HG03521 (cell line): ENCODE results near the gene TUBGCP2.
A peak's percentile ranks its signal among the peaks of the same experiment; 100 is the strongest.

Source experiments
- ATAC-seq: cut with Tn5 transposase; IDR thresholded peaks from one replicate; pipeline ENCODE4 v1.9.1; 2021; ENCODE audit warnings: mild to moderate bottlenecking, moderate library complexity; ENCODE audit not compliant: unreplicated experiment

TUBGCP2 gene, protein sequence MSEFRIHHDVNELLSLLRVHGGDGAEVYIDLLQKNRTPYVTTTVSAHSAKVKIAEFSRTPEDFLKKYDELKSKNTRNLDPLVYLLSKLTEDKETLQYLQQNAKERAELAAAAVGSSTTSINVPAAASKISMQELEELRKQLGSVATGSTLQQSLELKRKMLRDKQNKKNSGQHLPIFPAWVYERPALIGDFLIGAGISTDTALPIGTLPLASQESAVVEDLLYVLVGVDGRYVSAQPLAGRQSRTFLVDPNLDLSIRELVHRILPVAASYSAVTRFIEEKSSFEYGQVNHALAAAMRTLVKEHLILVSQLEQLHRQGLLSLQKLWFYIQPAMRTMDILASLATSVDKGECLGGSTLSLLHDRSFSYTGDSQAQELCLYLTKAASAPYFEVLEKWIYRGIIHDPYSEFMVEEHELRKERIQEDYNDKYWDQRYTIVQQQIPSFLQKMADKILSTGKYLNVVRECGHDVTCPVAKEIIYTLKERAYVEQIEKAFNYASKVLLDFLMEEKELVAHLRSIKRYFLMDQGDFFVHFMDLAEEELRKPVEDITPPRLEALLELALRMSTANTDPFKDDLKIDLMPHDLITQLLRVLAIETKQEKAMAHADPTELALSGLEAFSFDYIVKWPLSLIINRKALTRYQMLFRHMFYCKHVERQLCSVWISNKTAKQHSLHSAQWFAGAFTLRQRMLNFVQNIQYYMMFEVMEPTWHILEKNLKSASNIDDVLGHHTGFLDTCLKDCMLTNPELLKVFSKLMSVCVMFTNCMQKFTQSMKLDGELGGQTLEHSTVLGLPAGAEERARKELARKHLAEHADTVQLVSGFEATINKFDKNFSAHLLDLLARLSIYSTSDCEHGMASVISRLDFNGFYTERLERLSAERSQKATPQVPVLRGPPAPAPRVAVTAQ

DNA sequence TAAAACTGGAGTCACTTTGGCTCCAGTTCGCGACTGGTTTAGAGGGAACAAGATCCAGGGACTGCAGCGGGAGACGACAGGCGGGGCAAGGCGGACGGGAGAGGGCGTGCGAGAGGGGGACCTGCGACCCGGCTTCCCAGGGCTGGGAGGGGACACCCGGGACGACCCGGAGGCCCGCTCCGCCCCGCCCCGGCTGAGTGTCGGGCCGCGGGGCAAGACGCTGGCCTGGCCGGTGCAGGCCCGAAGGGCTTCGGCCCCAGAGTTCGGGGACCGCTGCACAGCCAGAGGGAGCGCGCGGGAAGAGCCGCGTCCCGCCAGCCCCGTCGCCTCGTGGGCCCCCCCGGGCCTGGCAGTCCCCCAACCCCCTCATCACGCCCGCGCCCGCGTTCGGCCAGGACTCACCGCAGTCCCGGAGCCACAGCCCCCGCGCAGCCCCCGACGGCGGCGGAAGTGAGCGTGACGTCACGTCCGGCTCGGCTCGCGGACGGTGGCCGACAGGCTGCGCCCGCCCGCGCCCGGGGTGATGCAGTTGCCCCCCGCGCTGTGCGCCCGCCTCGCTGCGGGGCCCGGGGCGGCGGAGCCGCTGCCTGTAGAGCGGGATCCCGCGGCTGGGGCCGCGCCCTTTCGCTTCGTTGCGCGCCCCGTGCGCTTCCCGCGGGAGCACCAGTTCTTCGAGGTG is at the start of gene TUBGCP2, which contains the start of gene ZNF511:
TUBGCP2 (minus strand) TSS at position 452 of the 679 bp plus-strand sequence. CDS start 5,931 bp downstream, outside the sequence.
ZNF511 (plus strand) TSS at position 494 of the 679 bp plus-strand sequence; CDS start at position 524, 30 bp downstream.
- ATAC-seq: peak; percentile 66

DNA sequence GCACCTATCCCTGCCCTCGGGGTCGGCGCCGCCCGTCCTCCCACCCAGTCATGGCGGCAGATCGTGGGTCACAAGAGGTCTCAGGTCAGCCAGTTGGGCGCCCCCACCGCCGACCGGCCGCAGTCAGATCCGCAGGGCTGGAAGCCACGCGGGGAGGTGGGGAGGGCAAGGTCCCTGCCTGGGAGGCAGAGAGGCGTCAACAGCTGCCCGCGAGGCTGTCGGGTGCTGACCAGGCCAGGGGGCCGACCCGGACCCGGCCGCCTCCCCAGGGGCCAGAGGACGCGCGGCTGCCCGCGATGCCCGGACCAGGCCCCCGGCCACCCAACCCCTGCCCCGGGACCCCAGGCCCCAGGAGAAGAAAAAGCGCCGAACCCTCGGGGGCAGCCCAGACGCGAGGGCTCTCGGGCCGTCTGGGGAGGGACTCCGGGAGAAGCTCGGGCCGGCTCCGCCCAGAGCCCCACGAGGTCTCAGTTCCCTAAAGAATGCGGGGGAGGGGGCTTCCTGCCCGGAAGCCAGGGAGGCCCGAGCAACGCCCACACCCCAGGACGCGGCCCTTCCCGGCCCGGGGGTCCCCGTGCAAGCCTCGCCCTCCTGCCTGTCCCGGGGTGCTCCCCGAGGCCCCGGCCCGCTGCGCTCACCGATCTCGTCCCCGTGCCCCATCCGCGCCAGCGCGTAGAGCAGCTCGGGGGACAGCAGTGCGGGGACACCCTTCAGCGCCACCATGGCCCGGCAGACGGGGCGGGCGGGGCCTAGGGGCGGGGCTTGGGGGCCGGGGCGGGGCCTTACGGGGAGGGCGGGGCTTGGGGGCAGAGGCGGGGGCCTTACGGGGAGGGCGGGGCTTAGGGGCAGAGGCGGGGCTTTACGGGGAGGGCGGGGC is 48.9 kb upstream of the TUBGCP2 start, which contains the start of gene FUOM:
FUOM (minus strand) TSS at position 735 of the 877 bp plus-strand sequence; CDS start at position 723, 12 bp downstream.
- ATAC-seq: peak; percentile 66

DNA sequence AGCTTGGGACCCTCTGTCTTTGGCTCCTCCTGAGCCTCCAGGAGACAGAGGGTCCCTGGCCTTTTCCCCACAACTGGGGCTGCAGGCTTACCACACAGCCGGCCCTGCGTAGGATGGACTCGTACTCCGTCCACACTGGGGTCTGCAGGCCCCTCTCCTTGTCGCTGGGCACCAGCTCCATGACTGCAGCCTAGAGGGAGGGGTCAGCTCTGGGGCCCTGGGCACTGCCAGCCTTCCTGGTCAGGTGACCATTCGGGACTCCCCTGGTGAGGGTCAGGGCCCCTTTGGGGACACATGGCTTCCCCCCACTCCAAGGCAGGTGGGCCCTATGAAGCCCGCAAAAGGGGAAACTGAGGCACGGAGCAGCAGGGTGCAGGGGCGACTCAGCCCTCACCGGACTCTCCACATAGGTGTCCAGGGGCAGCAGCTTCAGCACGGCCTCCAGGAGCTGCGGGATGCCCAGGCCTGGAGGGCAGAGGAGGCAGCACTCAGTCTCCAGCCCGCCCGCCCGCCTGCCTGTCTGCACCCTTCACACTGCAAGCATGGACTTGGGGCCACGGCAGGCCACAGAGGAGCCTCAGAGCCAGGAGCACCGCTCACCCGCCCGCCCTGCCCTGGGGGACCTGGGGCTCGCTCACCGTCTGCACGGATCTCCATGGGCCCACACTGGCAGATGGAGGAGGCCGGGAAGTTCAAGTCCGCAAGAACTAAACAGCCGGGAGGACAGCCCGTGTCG is 48.0 kb upstream of the TUBGCP2 start:
- no peak for ATAC-seq

DNA sequence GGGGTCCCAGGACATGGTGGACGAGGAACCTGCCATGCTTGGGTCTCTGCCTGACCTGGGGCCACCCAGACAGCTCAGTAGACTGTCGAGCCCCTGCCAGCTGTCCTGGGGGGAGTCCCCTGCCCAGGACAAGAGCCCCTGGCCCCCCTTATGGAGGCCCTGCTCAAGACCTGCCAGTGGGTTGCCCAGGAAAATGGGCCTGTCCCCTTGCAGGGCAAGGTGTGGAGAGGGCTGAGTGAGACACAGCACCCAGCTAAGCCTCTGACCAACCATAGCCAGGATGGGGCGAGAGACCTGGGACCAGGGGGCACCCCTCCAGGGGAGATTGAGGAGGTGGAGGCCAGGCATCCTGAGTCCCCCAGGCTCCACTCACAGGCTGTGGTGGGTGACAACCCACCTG is 47.3 kb upstream of the TUBGCP2 start:
- ATAC-seq: no peak

DNA sequence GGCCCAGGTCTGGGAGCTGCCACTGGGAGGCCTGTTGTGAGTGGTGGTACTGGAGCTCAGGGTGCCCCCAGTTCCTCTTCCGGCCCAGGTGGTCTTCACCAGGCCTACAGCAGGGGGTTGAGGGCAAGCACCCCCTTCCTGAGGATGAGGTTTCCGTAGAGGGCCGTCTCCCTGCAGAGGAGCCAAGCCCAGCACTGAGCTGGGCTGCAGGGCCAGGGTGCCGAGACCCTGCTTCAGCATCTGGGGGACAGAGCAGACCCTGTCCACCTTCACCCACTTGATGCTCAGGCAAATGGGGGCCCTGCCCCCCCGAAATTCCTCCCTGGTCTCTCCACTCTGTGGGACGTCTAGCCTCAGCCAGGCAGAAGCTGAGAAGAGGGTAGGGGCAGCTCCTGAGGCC is 46.6 kb upstream of the TUBGCP2 start:
- no peak for ATAC-seq

DNA sequence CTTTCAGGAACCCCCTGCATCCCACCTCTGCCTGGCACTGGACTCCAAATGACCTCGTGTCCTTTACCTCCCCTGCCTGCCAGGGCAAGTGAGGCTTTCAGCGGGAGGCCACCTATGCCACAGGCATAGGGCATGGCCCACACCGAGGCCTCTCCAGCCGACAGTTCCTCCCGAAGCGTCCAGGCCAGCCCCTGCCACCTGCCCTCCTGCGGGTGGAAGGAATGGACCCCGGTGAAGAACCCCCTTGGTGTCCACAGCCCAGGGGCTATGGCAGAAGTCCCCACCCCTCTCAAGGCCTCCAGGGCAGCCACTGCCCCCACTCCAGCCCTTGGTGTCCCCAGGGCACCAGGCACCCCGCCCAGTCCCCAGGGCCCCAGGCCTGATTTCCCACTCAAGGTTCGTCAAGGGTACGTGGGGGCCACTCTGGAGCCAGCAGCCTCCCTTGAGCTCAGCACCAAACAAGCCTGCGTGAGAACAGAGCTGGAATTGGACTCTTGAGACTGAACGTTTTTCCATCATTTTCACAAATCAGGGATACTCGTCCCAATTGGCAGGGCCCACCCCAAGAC is 46.1 kb upstream of the TUBGCP2 start:
- no peak for ATAC-seq

DNA sequence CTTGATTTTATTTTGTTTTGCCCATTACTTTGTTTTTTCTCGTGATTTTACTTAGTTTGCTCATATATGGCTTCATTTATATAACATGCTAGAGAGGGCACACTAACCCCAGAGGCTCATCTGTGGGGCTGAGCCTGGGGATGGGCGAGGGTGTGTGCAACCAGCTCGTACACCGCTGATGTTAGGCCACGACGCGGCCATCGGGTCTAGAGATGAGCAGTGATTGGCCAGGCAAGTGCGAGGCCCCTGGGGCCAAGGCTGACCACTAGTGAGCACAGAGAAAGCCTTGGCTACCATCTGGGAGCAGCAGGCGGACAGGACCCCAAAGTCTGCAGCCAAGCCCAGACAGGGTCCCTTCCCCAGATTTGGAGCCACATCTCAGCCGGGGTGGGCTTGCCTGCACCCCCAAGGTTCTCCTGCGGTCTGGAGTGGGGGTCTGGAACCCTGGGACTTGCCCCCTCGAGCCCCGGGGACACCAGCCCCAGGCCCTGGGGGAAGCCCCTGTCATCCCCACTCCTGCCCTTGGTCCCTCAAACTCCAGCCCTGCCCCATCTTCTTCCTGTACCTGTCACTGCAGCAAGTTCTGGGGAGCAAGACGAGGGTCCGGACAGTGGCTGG is 45.4 kb upstream of the TUBGCP2 start:
- no peak for ATAC-seq

DNA sequence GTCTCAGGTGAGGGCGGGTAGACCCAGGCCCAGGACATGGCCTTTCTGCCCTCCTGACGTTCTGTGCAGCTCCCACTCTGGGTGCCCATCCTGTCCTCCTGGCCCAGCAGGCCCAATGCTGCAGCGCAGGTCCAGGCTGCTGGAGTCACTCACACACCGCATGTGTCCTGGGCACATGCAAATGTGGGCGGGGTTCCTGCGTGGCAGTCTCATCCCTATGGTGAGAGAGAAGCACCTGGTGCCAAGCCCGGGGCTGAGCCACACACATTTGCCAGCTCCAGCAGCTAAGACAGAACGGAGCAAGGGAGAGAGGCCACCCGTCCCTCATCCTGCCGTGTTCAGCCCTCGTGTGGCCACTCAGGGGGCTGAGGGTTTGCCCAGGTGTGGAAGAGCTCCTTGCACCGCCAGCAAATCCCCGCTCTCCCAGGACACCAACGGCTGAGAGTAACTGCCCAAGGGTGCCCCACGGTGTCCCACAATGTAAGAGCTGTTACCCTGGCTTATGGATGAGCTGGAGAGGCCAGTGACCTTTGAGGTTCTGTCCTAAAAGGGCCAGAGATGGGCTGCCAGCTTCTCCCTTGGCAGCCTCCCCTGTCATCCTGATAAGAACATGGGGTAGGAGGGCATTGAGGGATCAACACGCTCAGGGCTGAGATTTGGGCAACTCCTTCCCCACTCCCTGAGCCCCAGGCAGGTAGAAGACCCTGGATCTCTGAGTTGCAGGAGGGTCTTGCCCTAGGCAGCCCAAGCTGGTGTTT is 44.7 kb upstream of the TUBGCP2 start:
- ATAC-seq: no peak

DNA sequence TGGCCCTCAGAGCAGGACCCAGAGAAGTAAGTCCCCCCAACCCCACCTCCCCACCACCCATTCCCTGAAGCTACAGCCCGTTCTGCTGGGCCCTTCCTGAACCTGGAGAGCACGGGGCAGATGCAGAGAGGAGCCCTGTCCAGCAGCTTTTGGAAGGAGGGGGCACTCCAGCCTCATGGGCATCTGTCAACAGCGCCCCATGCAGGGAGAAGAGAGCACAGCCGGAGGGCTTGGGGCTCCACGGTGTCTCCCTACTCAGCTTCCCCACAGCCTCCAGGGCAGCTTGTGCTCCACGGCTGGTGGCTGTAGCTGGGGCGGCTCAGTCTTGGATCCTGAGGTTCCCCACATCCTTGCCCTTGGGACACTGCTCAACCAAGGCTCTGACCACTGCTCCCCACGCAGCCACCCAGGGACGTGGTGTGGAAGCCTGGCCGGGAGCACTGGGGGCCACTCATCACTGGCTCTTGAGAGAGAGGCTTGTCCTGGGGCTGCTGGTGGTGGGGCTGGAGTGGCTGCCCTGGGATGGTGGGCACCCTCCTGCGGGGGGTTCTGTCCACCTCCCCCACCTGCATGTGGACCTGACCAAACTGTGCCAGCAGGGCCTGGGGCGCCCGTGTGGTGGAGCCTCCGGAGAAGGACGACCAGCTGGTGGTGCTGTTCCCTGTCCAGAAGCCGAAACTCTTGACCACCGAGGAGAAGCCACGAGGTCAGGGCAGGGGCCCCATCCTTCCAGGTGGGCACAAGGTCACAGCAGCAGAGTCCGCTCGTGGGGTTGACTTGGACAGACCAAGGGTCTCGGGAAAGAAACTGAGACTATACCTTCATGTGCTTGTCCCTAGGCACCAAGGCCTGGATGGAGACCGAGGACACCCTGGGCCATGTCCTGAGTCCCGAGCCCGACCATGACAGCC is 43.0 kb upstream of the TUBGCP2 start:
- no peak for ATAC-seq

DNA sequence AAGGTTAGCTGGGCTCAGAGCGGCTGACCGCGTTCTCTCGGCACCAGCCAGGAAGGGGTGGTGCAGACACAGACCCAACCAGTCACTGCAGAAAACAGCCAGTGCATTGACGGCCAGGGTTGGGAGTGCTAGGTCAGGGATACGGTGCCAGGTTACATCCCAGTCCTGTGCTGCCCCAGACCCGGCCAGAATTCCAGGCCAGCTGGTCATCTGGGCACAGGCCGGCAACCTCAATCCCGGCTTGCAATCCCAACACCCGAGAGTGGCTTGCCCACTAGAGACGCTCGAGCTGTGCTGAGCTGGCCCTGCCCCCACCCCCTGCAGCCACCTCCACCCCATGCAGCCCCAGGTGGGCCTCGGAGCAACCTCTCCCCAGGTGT is 42.3 kb upstream of the TUBGCP2 start:
- ATAC-seq: no peak

DNA sequence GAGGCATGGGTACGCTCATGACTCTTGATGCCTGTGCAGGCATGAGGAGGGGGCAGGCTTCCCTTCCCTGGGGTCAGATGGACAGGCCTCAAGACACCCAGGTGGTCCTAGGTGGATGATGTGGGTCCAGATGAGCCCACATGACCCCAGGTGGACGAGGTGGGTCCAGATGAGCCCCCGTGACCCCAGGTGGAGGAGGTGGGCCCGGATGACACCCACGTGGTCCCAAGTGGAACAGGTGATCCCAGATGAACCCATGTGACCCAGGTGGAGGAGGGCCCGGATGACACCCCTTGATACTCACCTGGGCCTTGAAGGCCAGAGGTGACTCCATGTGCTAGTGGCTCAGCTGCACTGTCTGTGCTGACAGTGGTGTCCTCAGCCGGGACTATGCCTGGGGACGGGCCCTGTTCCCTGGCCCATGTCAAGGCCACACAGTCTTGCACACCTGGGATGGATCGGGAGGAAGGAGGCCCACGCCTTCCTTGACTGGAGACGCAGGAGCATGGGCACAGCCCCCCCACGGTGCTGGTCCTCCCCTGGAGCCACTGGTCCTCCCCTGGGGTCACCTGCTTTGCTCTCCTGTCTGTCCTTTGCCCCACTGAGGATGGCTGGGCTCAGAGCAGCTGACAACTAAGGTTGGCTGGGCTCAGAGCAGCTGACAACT is 41.7 kb upstream of the TUBGCP2 start:
- no peak for ATAC-seq

DNA sequence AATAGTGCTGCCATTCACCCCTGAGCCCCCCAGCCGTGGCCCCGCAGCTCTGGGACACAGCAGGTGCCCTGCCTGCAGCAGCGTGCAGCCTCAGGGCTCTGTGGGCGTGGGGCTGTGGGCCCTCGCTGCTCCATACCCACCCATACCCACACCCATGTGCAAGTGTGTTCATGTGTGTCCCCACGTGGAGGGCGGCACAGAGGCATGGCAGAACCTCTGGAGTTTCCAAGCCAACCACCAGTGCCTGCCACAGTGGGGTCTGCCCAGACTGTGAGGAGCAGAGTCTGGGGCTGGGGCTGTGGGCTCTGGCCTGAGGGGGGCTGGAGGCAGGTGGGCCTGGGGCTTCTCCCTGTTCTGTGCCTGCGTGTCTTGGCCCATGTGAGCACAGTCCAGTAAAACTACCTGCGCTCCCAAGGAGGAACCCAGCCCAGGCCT is 40.9 kb upstream of the TUBGCP2 start:
- ATAC-seq: no peak

DNA sequence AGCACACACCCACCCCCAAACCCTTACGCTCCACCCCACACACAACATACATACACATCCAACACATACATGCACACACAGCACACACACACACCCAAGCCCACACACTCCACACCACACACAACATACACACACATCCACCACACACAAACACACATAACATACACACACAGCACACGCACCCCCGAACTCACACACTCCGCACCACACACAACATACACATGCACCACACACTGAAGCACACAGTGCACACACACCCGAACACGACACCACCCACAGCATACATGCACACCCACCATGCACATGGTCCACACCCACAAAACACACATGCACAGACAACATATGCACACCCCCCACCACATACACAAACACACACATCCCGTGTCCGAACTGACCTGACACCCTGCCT is 40.5 kb upstream of the TUBGCP2 start:
- no peak for ATAC-seq

DNA sequence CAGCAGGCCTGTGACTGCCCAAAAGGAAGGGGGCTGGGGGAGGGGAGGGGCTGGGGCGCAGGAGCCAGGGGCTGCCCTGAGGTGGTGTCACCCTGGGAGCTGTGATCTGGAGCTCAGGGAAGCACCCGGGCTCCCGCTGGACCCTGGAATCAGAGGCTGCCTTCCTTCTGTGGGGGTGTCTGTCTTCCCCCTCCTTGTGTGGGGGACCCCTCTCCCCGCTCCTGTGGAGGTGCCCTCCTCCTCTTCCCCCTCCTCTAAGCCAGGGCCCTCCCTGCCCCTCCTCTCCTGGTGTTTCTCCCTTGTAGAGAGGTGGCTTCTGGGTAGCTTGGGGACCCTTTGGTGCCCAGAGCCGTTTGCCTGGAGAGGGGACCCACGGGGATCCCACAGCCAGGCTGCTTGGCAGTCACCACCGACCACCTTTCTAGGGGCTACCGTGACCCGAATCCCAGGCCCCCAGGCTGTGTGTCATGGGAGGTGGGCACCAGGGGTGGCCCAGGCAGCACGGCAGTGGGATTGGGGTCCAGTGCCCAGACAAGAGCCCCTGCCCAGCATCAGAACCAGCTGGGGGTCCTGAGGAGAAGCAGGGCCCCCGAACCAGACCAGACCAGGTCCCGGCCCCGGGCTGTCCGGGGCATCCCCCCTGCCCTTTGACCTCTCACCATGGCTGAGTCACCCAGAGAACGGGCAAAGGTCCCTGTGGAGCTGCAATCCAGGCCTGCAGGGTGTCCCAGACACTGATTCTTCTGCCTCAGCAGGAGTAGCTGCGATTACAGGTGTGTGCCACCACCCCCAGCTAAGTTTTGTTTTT is 39.2 kb upstream of the TUBGCP2 start:
- no peak for ATAC-seq

DNA sequence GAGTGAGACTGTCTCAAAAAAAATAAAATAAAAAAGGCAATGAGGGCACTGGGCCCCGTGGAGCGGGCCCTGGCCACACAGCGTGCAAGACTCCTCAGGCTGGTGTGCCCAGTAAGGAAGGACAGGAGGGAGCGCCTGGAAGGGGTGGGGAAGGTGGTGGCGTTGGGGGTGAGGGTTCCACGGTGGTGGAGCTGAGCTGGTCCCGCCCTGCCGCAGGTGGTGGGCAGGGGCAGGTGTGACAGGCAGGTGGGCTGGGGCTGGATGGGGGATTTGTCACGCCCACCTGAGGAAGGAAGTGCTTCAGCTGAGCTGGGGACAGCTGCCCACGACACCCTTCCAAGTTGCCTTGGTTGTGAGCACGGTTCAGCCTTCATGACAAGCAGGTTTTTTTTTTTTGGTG is 37.7 kb upstream of the TUBGCP2 start:
- no peak for ATAC-seq
